Upper lobe of right lung (tissue), 1 donor: ENCODE results near the gene SIGLEC6. TPM values are rescaled to one million over a fixed set of nuclear protein-coding genes. Genes with fewer than 3 reads are reported as not detected.

ENCODE experiments used
- ATAC-seq: fragments of 200-7000 bp; cut with Tn5 transposase; one replicate; pipeline ENCODE4 v1.9.1; 2020; ENCODE audit warnings: mild to moderate bottlenecking, moderate library complexity
- DNase-seq: peaks from one replicate; pipeline ENCODE4 v3.0.0-alpha.2; 2020
- H3K27ac ChIP-seq: fragments of 200-600 bp; one replicate; pipeline ENCODE4 v1.8.0; 2022
- H3K27me3 ChIP-seq: fragments of 200-600 bp; one replicate; pipeline ENCODE4 v1.8.0; 2022; ENCODE audit warnings: mild to moderate bottlenecking
- H3K36me3 ChIP-seq: fragments of 200-600 bp; one replicate; pipeline ENCODE4 v1.8.0; 2022
- H3K4me1 ChIP-seq: fragments of 200-600 bp; one replicate; pipeline ENCODE4 v1.8.0; 2022
- H3K4me3 ChIP-seq: fragments of 200-600 bp; one replicate; pipeline ENCODE4 v1.8.0; 2022; ENCODE audit warnings: mild to moderate bottlenecking
- H3K9me3 ChIP-seq: fragments of 200-600 bp; one replicate; pipeline ENCODE4 v1.8.0; 2022
- CTCF ChIP-seq: fragments of 200-600 bp; IDR thresholded peaks from one replicate; pipeline ENCODE4 v1.8.0; 2022; ENCODE audit warnings: antibody characterized with exemption
- intact Hi-C: fragments of 100-400 bp; cut with DNase I; formaldehyde crosslinking; loops from one replicate; pipeline ENCODE4 v1.11.0; 2022
- total RNA-seq: library from RNA; stranded (reverse); fragmentation: NEBNext Ultra II Directional; extraction: Animal tissue kit (Norgen Biotek cat#: 25700); gene quantifications from one replicate; pipeline ENCODE4 v1.2.1, GENCODE V29; 2021
- donor health status: DM: no; HTN: yes; CAD: no; lungs with severe emphysema.

The SIGLEC6 gene
- total RNA-seq, 1 donor from 2014 or later, result 9.4 TPM

DNA sequence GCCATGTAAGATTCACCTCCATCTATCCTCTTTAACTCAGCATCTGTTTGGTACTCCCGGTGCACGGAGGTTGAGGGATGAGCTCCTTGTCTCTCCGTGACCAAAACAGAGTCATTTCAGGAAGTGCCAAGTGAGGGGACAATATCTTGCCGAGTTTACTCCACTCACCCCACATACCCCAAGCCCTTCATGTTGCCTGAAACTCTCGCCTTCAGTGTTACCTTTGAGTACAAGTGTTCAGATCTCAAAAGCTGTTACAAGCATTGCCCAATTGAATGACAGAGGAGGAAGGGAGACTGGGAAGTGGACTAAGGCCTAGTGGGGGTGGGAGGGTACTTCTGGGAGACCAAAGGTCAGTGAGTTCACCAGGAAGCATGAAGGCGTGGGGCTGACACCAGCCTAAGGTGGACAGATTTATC lies 23.8 kb downstream of the SIGLEC6 start:
- Histone ChIP-seq H3K36me3 (no peaks in the 10 kb centered on the region), H3K4me3 (no peak overlapping the region), H3K9me3 (peaks cover 3% of the 10 kb centered on the region), H3K27me3 (peaks cover 13% of the 10 kb centered on the region), H3K4me1 (no peaks in the 10 kb centered on the region), H3K27ac (no peak overlapping the region)
- DNase-seq (no peak), ATAC-seq (peak; percentile 69)
- TF ChIP-seq CTCF, result no peak
- intact Hi-C loops, result no loop called here

DNA sequence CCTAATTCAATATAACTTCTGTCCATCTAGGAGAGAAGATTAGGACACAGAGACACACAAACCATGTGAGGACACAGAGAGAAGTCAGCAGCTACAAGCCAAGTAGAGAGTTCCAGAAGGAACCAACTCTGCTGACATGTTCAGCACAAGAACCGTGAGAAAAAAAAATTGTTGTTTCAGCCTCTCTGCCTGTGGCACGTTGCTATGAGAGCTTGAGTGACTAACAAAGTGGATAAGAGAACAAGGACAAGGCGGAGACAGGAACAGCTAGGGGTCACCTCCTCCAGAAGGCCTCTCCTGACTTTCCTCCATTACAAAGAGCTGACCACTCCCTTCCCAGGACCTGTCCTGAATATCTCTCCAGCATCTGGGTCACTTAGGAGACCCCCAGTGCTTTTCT lies 24.3 kb downstream of the SIGLEC6 start:
- Histone ChIP-seq H3K36me3 (no peaks in the 10 kb centered on the region), H3K27me3 (peaks cover 13% of the 10 kb centered on the region), H3K4me3 (no peak overlapping the region), H3K4me1 (no peaks in the 10 kb centered on the region), H3K27ac (no peak overlapping the region), H3K9me3 (peaks cover 3% of the 10 kb centered on the region)
- DNase-seq (no peak), ATAC-seq (no peak)
- no peak for TF ChIP-seq CTCF
- intact Hi-C loops, result no loop called here

- TF ChIP-seq CTCF, result no peak
- ATAC-seq (no peak), DNase-seq (no peak)
- Histone ChIP-seq H3K36me3 (no peaks in the 10 kb centered on the region), H3K4me1 (no peaks in the 10 kb centered on the region), H3K4me3 (no peak overlapping the region), H3K9me3 (peaks cover 3% of the 10 kb centered on the region), H3K27me3 (peaks cover 7% of the 10 kb centered on the region), H3K27ac (no peak overlapping the region)
- intact Hi-C loops, result no loop called here
These were observed 25.6 kb downstream of the SIGLEC6 start for GRCh38 chr19:51505904-51506303.

GRCh38 chr19:51503896-51504295 lies 27.6 kb downstream of the SIGLEC6 start:
- DNase-seq, result no peak
- Histone ChIP-seq H3K4me3 (no peak overlapping the region), H3K27ac (no peak overlapping the region), H3K27me3 (no peaks in the 10 kb centered on the region), H3K9me3 (peaks cover 3% of the 10 kb centered on the region), H3K4me1 (no peaks in the 10 kb centered on the region), H3K36me3 (no peaks in the 10 kb centered on the region)
- no peak for TF ChIP-seq CTCF
- intact Hi-C loops, result no loop called here
- no peak for ATAC-seq

GRCh38 chr19:51503286-51503817 lies 28.1 kb downstream of the SIGLEC6 start:
- peaks cover 3% of the 10 kb centered on the region for H3K9me3 ChIP-seq
- no peak overlapping the region for H3K4me3 ChIP-seq
- no peaks in the 10 kb centered on the region for H3K4me1 ChIP-seq
- H3K27ac ChIP-seq, result no peak overlapping the region
- no peaks in the 10 kb centered on the region for H3K36me3 ChIP-seq
- H3K27me3 ChIP-seq, result no peaks in the 10 kb centered on the region
- no peak for TF ChIP-seq CTCF
- intact Hi-C loops, result no loop called here
- DNase-seq (no peak), ATAC-seq (peak; percentile 55)
